GM21423 (cell line): ENCODE data around the gene SAMHD1.
"Not testable (repeated sequence)": the region's sequence is repeated elsewhere in the genome, so short reads cannot be mapped to it uniquely, and the experiment has no call there.

ENCODE experiments used
- ATAC-seq: cut with Tn5 transposase; IDR thresholded peaks from one replicate; pipeline ENCODE4 v1.9.1; 2021; ENCODE audit warnings: mild to moderate bottlenecking, moderate library complexity; ENCODE audit not compliant: unreplicated experiment

The SAMHD1 gene

GRCh38 chr20:36956674-36957073, 5.2 kb upstream of the SAMHD1 start:
- ATAC-seq = no peak

GRCh38 chr20:36956016-36956415, 4.5 kb upstream of the SAMHD1 start:
- no peak for ATAC-seq

- no peak for ATAC-seq
Observed at GRCh38 chr20:36951979-36952738, 651 bp upstream of the SAMHD1 start.

- ATAC-seq = peak; percentile 1
Observed at GRCh38 chr20:36950414-36951197, 902 bp downstream of the SAMHD1 start.

- ATAC-seq = no peak
Observed at GRCh38 chr20:36941401-36941835, 10.1 kb downstream of the SAMHD1 start.

- no peak for ATAC-seq
Observed at GRCh38 chr20:36937402-36937770, 14.1 kb downstream of the SAMHD1 start.

- ATAC-seq = not testable (repeated sequence)
Observed at GRCh38 chr20:36936761-36937401, 14.6 kb downstream of the SAMHD1 start.

- no peak for ATAC-seq
Observed at GRCh38 chr20:36936341-36936740, 15.2 kb downstream of the SAMHD1 start.

GRCh38 chr20:36933571-36933970, 17.9 kb downstream of the SAMHD1 start:
- ATAC-seq = not testable (repeated sequence)

GRCh38 chr20:36932476-36933426, 18.8 kb downstream of the SAMHD1 start:
- ATAC-seq = no peak

- ATAC-seq = not testable (repeated sequence)
Observed at GRCh38 chr20:36932067-36932466, 19.4 kb downstream of the SAMHD1 start.

GRCh38 chr20:36929691-36930090, 21.8 kb downstream of the SAMHD1 start:
- ATAC-seq = no peak

- no peak for ATAC-seq
Observed at GRCh38 chr20:36929290-36929689, 22.2 kb downstream of the SAMHD1 start.

GRCh38 chr20:36927704-36928103, 23.8 kb downstream of the SAMHD1 start:
- ATAC-seq = no peak

- ATAC-seq = no peak
Observed at GRCh38 chr20:36926653-36927200, 24.8 kb downstream of the SAMHD1 start.

- no peak for ATAC-seq
Observed at GRCh38 chr20:36925234-36925633, 26.3 kb downstream of the SAMHD1 start.

- ATAC-seq = no peak
Observed at GRCh38 chr20:36924167-36925045, 27.1 kb downstream of the SAMHD1 start.

- ATAC-seq = no peak
Observed at GRCh38 chr20:36920334-36920730, 31.2 kb downstream of the SAMHD1 start.

GRCh38 chr20:36919715-36920333, 31.7 kb downstream of the SAMHD1 start:
- ATAC-seq = no peak
